Astrocyte (in vitro differentiated cells and primary cell): ENCODE measurements around the gene SMAD9. TPM values are rescaled to one million over a fixed set of nuclear protein-coding genes. Genes with fewer than 3 reads are reported as not detected.
A peak's percentile ranks its signal among the peaks of the same experiment; 100 is the strongest.

ENCODE experiments used
- DNase-seq: peaks from one replicate; pipeline ENCODE4 v3.0.0-alpha.2; 2010; ENCODE audit warnings: low read depth
- FAIRE-seq: peaks from 2 replicates; lab custom pipeline; 2011; peaks lifted over from hg19 to GRCh38; lab: Jason Lieb, UNC
- H2AFZ ChIP-seq: 2 replicates; pipeline ENCODE4 v1.6.0; 2012; ENCODE audit warnings: low read depth, low read length, inconsistent platforms
- H3K27ac ChIP-seq: 2 replicates; pipeline ENCODE4 v1.5.1; 2011; ENCODE audit warnings: low read depth, low read length, inconsistent platforms
- H3K27me3 ChIP-seq: 2 replicates; pipeline ENCODE4 v1.6.0; 2011; ENCODE audit warnings: low read length, inconsistent platforms; ENCODE audit not compliant: insufficient read depth
- H3K36me3 ChIP-seq: 2 replicates; pipeline ENCODE4 v1.5.1; 2011; ENCODE audit warnings: low read length, inconsistent platforms; ENCODE audit not compliant: insufficient read depth
- H3K4me1 ChIP-seq: 2 replicates; pipeline ENCODE4 v1.5.1; 2011; ENCODE audit warnings: low read length, inconsistent platforms; ENCODE audit not compliant: insufficient read depth
- H3K4me2 ChIP-seq: 2 replicates; pipeline ENCODE4 v1.6.0; 2012; ENCODE audit warnings: low read length, inconsistent platforms
- H3K4me3 ChIP-seq: 2 replicates; pipeline ENCODE4 v1.5.1; 2011; ENCODE audit warnings: low read depth, mild to moderate bottlenecking, low read length, inconsistent platforms; ENCODE audit not compliant: insufficient read depth
- H3K79me2 ChIP-seq: 2 replicates; pipeline ENCODE4 v1.6.0; 2012; ENCODE audit warnings: mild to moderate bottlenecking, low read length, inconsistent platforms; ENCODE audit not compliant: insufficient read depth
- H3K9ac ChIP-seq: 2 replicates; pipeline ENCODE4 v1.6.0; 2012; ENCODE audit warnings: mild to moderate bottlenecking, low read length, inconsistent platforms
- H3K9me3 ChIP-seq: 2 replicates; pipeline ENCODE4 v1.5.1; 2012; ENCODE audit warnings: low read depth, mild to moderate bottlenecking, low read length, inconsistent platforms; ENCODE audit not compliant: insufficient read depth
- H4K20me1 ChIP-seq: 2 replicates; pipeline ENCODE4 v1.6.0; 2012; ENCODE audit warnings: low read length, inconsistent platforms; ENCODE audit not compliant: insufficient read depth
- H3K27ac Mint-ChIP-seq: one replicate; pipeline ENCODE4 v1.8.0; 2021; ENCODE audit warnings: mild to moderate bottlenecking, mixed read lengths; ENCODE audit not compliant: unreplicated experiment
- H3K27me3 Mint-ChIP-seq: one replicate; pipeline ENCODE4 v1.8.0; 2021; ENCODE audit warnings: low read depth, mixed read lengths; ENCODE audit not compliant: unreplicated experiment
- H3K36me3 Mint-ChIP-seq: one replicate; pipeline ENCODE4 v1.8.0; 2021; ENCODE audit warnings: low read depth, mixed read lengths; ENCODE audit not compliant: unreplicated experiment
- H3K4me1 Mint-ChIP-seq: one replicate; pipeline ENCODE4 v1.8.0; 2021; ENCODE audit warnings: low read depth, mixed read lengths; ENCODE audit not compliant: unreplicated experiment
- H3K4me3 Mint-ChIP-seq: one replicate; pipeline ENCODE4 v1.8.0; 2021; ENCODE audit warnings: mild to moderate bottlenecking, moderate library complexity, mixed read lengths; ENCODE audit not compliant: unreplicated experiment
- H3K9me3 Mint-ChIP-seq: one replicate; pipeline ENCODE4 v1.8.0; 2021; ENCODE audit warnings: mild to moderate bottlenecking, mixed read lengths; ENCODE audit not compliant: unreplicated experiment
- CTCF ChIP-seq: IDR thresholded peaks from 2 replicates; pipeline ENCODE4 v1.5.1; 2011; ENCODE audit warnings: low read depth, mild to moderate bottlenecking, inconsistent platforms, low read length, moderate library complexity; ENCODE audit not compliant: insufficient read depth
- EZH2 ChIP-seq: IDR thresholded peaks from 2 replicates; pipeline ENCODE4 v1.6.1; 2012; ENCODE audit warnings: mild to moderate bottlenecking, low read length, inconsistent platforms; ENCODE audit not compliant: insufficient read depth
- total RNA-seq: library from RNA; stranded (reverse); gene quantifications from 2 replicates; pipeline ENCODE4 v1.2.1, GENCODE V29; 2021

Gene SMAD9
- total RNA-seq, 1 donor from 2014 or later, result 2.8 TPM

- no peak overlapping the region for H3K4me2 ChIP-seq
Measured at GRCh38 chr13:36875961-36876360, 44.1 kb downstream of the SMAD9 start.

GRCh38 chr13:36875431-36875830 is 44.6 kb downstream of the SMAD9 start:
- no peak overlapping the region for H2AFZ ChIP-seq
- H3K9me3 Mint-ChIP-seq, result no peaks in the 10 kb centered on the region
- no peak for FAIRE-seq
- no peak overlapping the region for H3K27ac ChIP-seq
- H3K9me3 ChIP-seq, result no peaks in the 10 kb centered on the region
- no peaks in the 10 kb centered on the region for H3K4me1 ChIP-seq
- H3K4me3 ChIP-seq, result no peak overlapping the region
- H3K4me2 ChIP-seq, result no peak overlapping the region
- H3K79me2 ChIP-seq, result no peaks in the 10 kb centered on the region
- no peak for TF ChIP-seq EZH2
- no peak for TF ChIP-seq CTCF
- no peak overlapping the region for H3K27ac Mint-ChIP-seq
- no peaks in the 10 kb centered on the region for H3K36me3 ChIP-seq
- peaks cover 1% of the 10 kb centered on the region for H3K36me3 Mint-ChIP-seq
- DNase-seq, result no peak
- H3K9ac ChIP-seq, result no peak overlapping the region
- no peaks in the 10 kb centered on the region for H3K27me3 ChIP-seq
- H4K20me1 ChIP-seq, result no peaks in the 10 kb centered on the region
- H3K27me3 Mint-ChIP-seq, result peaks cover 1% of the 10 kb centered on the region
- no peaks in the 10 kb centered on the region for H3K4me1 Mint-ChIP-seq
- no peak overlapping the region for H3K4me3 Mint-ChIP-seq

More at GRCh38 chr13:36875961-36876360, 44.1 kb downstream of the SMAD9 start:
- Histone ChIP-seq H3K79me2 (no peaks in the 10 kb centered on the region), H3K27ac (no peak overlapping the region), H4K20me1 (no peaks in the 10 kb centered on the region), H3K9me3 (no peaks in the 10 kb centered on the region), H2AFZ (no peak overlapping the region), H3K36me3 (no peaks in the 10 kb centered on the region), H3K4me3 (no peak overlapping the region), H3K9ac (no peak overlapping the region), H3K4me1 (no peaks in the 10 kb centered on the region), H3K27me3 (no peaks in the 10 kb centered on the region)
- Mint-ChIP-seq H3K4me1 (no peaks in the 10 kb centered on the region), H3K9me3 (no peaks in the 10 kb centered on the region), H3K4me3 (no peak overlapping the region), H3K27ac (no peak overlapping the region), H3K27me3 (peaks cover 1% of the 10 kb centered on the region), H3K36me3 (peaks cover 1% of the 10 kb centered on the region)
- FAIRE-seq (no peak), DNase-seq (no peak)
- TF ChIP-seq CTCF (no peak), EZH2 (no peak)

- Histone ChIP-seq H3K4me1 (no peaks in the 10 kb centered on the region), H3K27me3 (no peaks in the 10 kb centered on the region), H3K4me2 (no peak overlapping the region), H3K36me3 (no peaks in the 10 kb centered on the region), H3K79me2 (no peaks in the 10 kb centered on the region), H3K9me3 (no peaks in the 10 kb centered on the region), H4K20me1 (no peaks in the 10 kb centered on the region), H3K4me3 (no peak overlapping the region), H3K9ac (no peak overlapping the region), H2AFZ (peak overlapping the region; percentile 71), H3K27ac (no peak overlapping the region)
- DNase-seq (no peak), FAIRE-seq (no peak)
- no peak for TF ChIP-seq EZH2
- TF ChIP-seq CTCF, result no peak
- H3K9me3 Mint-ChIP-seq, result no peaks in the 10 kb centered on the region
- no peaks in the 10 kb centered on the region for H3K4me1 Mint-ChIP-seq
- H3K27ac Mint-ChIP-seq, result no peak overlapping the region
- H3K36me3 Mint-ChIP-seq, result no peaks in the 10 kb centered on the region
- H3K4me3 Mint-ChIP-seq, result no peak overlapping the region
- peaks cover 1% of the 10 kb centered on the region for H3K27me3 Mint-ChIP-seq
Measured at GRCh38 chr13:36872621-36873020, 47.4 kb downstream of the SMAD9 start.
